Kidney epithelial cell (primary cell): ENCODE results near the gene HSD11B1L. TPM values are rescaled to one million over a fixed set of nuclear protein-coding genes. Genes with fewer than 3 reads are reported as not detected.
A peak's percentile ranks its signal among the peaks of the same experiment; 100 is the strongest.

ENCODE experiments used
- DNase-seq: peaks from one replicate; pipeline ENCODE4 v3.0.0-alpha.2; 2010; ENCODE audit warnings: low read depth
- H3K27me3 ChIP-seq: 2 replicates; pipeline ENCODE4 v1.6.0; 2011; ENCODE audit warnings: low read length; ENCODE audit not compliant: control insufficient read depth, insufficient read depth
- H3K36me3 ChIP-seq: 2 replicates; pipeline ENCODE4 v1.5.1; 2011; ENCODE audit warnings: low read length; ENCODE audit not compliant: control insufficient read depth, insufficient read depth
- H3K4me3 ChIP-seq: 2 replicates; pipeline ENCODE4 v1.5.1; 2011; ENCODE audit warnings: low read depth, mild to moderate bottlenecking, control low read depth, low read length
- total RNA-seq: library from RNA; depleted of rRNA; stranded (reverse); fragments of >200 nt; gene quantifications from 2 replicates; pipeline ENCODE4 v1.2.3, GENCODE V29; 2015
- TF ChIP-seq, protein P1 (sequence below): IDR thresholded peaks from 2 replicates; pipeline ENCODE4 v1.5.1; 2011; ENCODE audit warnings: mild to moderate bottlenecking, moderate library complexity, low read length, control low read depth, inconsistent platforms; ENCODE audit not compliant: insufficient read depth, poor library complexity, severe bottlenecking

The HSD11B1L gene
- total RNA-seq, 1 donor from 2014 or later = 7.4 TPM

- no peak for DNase-seq
- no peaks in the 10 kb centered on the region for H3K36me3 ChIP-seq
- TF ChIP-seq, protein P1, sequence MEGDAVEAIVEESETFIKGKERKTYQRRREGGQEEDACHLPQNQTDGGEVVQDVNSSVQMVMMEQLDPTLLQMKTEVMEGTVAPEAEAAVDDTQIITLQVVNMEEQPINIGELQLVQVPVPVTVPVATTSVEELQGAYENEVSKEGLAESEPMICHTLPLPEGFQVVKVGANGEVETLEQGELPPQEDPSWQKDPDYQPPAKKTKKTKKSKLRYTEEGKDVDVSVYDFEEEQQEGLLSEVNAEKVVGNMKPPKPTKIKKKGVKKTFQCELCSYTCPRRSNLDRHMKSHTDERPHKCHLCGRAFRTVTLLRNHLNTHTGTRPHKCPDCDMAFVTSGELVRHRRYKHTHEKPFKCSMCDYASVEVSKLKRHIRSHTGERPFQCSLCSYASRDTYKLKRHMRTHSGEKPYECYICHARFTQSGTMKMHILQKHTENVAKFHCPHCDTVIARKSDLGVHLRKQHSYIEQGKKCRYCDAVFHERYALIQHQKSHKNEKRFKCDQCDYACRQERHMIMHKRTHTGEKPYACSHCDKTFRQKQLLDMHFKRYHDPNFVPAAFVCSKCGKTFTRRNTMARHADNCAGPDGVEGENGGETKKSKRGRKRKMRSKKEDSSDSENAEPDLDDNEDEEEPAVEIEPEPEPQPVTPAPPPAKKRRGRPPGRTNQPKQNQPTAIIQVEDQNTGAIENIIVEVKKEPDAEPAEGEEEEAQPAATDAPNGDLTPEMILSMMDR = no peak
- H3K27me3 ChIP-seq = no peaks in the 10 kb centered on the region
- peak overlapping the region; percentile 87 for H3K4me3 ChIP-seq
Measured at GRCh38 chr19:5679289-5680083, 1.3 kb upstream of the HSD11B1L start.

DNA sequence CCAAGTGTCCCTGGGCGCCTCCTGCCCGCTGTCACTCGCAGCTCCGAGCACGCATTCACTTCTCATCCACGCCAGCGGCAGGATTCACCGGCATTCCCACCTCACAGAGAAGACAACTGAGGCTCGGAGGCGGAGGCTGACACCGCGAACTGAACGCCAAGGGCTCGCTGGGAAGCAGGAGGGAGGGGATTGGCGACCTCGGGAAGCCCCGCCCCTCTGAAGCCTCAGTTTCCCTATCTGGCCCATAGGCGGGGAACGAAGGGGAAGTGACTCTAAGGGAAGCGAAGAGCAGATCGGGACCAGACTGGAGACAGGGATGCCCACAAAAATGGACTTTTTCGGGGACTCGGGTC is 767 bp upstream of the HSD11B1L start:
- DNase-seq = no peak
- H3K4me3 ChIP-seq = peak overlapping the region; percentile 87
- H3K36me3 ChIP-seq = no peaks in the 10 kb centered on the region
- no peaks in the 10 kb centered on the region for H3K27me3 ChIP-seq
- TF ChIP-seq, protein P1 = no peak

GRCh38 chr19:5681391-5682106 is 722 bp downstream of the HSD11B1L start:
- TF ChIP-seq, protein P1 = no peak
- no peaks in the 10 kb centered on the region for H3K36me3 ChIP-seq
- H3K27me3 ChIP-seq = no peaks in the 10 kb centered on the region
- peak overlapping the region; percentile 87 for H3K4me3 ChIP-seq
- no peak for DNase-seq

DNA sequence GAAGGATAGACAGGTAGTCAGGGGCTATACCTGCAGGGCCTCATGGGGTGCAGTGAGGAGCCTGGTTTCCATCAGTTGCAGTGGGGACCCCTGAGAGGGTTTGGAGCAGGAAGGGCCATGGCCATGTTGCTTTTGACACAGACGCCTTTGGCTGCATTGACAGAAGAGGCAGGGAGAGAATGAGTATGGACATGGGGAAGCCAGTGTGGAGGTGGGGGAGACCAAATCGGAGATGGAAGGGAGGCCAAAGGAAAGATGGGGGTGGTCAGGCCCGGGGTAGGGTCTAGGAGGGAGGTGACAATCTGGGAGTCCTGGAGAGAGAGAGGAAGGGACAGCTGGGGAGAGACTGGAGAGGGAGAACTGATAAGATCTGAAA is 1.3 kb downstream of the HSD11B1L start:
- no peak for DNase-seq

DNA sequence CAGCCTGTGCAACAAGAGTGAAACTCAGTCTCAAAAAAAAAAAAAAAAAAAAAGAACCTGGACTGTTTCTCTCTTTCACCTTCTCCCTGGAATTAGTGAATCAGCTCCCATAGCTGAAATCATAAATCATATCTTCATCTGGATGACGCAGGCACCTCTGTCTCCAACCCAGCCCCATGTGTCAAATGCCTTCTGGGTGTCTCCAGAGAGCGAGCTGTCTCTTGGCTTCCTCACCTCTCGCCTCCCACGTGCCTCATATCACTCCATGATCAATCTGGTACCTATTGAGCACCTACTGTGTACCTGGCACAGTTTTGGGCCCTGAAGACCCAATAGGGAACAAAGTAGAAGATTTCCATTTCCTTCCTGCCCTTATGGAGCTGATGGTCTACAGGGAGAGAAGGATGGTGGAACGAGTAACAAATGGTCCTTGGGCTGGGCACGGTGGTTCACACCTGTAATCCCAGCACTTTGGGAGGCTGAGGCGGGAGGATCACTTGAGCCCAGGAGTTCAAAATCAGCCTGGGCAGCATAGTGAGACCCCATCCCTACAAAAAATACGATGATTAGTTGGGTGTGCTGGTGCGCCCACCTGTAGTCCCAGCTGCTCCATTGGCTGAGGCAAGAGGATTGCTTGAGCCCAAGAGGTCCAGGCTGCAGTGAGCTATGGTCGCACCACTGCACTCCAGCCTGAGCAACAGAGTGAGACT is 2.5 kb downstream of the HSD11B1L start:
- no peak for DNase-seq
- Histone ChIP-seq H3K4me3 (no peak overlapping the region), H3K27me3 (no peaks in the 10 kb centered on the region), H3K36me3 (no peaks in the 10 kb centered on the region)
- TF ChIP-seq, protein P1 = no peak

More for the DNA sequence above, 1.3 kb downstream of the HSD11B1L start:
- TF ChIP-seq, protein P1 = no peak
- H3K36me3 ChIP-seq = no peaks in the 10 kb centered on the region
- no peak overlapping the region for H3K4me3 ChIP-seq
- H3K27me3 ChIP-seq = no peaks in the 10 kb centered on the region
